Activated B cell treated with CpG ODN at 0.5 μM for 24 hours (primary cell): ENCODE measurements around the gene SHLD1. TPM values are rescaled to one million over a fixed set of nuclear protein-coding genes. Genes with fewer than 3 reads are reported as not detected.
A peak's percentile ranks its signal among the peaks of the same experiment; 100 is the strongest.

Source experiments
- ATAC-seq: fragments of 200-7000 bp; cut with Tn5 transposase; one replicate; pipeline ENCODE4 v1.10.0; 2021; ENCODE audit warnings: low read depth, mild to moderate bottlenecking, moderate library complexity
- CTCF ChIA-PET: fragments of 350-600 bp; sonication (Branson Sonifier 250); formaldehyde crosslinking; loops from one replicate; lab custom pipeline; 2021; ENCODE audit warnings: antibody characterized with exemption; lab: Charles Lee
- POLR2A ChIA-PET: fragments of 350-600 bp; sonication (Branson Sonifier 250); formaldehyde crosslinking; loops from one replicate; lab custom pipeline; 2021; ENCODE audit warnings: antibody characterized with exemption; lab: Charles Lee
- DNase-seq: peaks from one replicate; pipeline ENCODE4 v3.0.0; 2022
- H3K27ac Mint-ChIP-seq: one replicate; pipeline ENCODE4 v1.8.0; 2020; ENCODE audit warnings: mixed read lengths
- H3K27me3 Mint-ChIP-seq: one replicate; pipeline ENCODE4 v1.8.0; 2021; ENCODE audit warnings: mixed read lengths
- H3K36me3 Mint-ChIP-seq: one replicate; pipeline ENCODE4 v1.8.0; 2021; ENCODE audit warnings: low read depth, mixed read lengths
- H3K4me1 Mint-ChIP-seq: one replicate; pipeline ENCODE4 v1.8.0; 2021; ENCODE audit warnings: mixed read lengths
- H3K4me3 Mint-ChIP-seq: one replicate; pipeline ENCODE4 v1.8.0; 2020; ENCODE audit warnings: mild to moderate bottlenecking, mixed read lengths
- H3K9me3 Mint-ChIP-seq: one replicate; pipeline ENCODE4 v1.8.0; 2020; ENCODE audit warnings: mixed read lengths
- CTCF ChIP-seq: fragments of 200-600 bp; IDR thresholded peaks from one replicate; pipeline ENCODE4 v1.8.0; 2022; ENCODE audit warnings: antibody characterized with exemption, mild to moderate bottlenecking
- intact Hi-C: fragments of 100-400 bp; cut with micrococcal nuclease; formaldehyde crosslinking; loops from one replicate; pipeline ENCODE4 v1.15.1; 2024
- total RNA-seq: library from RNA; stranded (reverse); gene quantifications from 2 replicates; pipeline ENCODE4 v1.2.3, GENCODE V29; 2022

Gene SHLD1
- total RNA-seq, 1 donor from 2014 or later: 15.0 TPM

GRCh38 chr20:5821627-5822215 lies 71.5 kb downstream of the SHLD1 start:
- intact Hi-C loops: no loop called here
- peaks cover 15% of the 10 kb centered on the region for H3K36me3 Mint-ChIP-seq
- ChIA-PET CTCF (interaction anchor here (1.7 kb wide), 1 partner anchor 292 kb away, joined by 4 read pairs; no protein-coding TSS in a partner anchor), POLR2A (interaction anchor here (1.0 kb wide), 1 partner anchor 24 kb away, joined by 3 read pairs; no protein-coding TSS in a partner anchor)
- H3K4me3 Mint-ChIP-seq: no peak overlapping the region
- TF ChIP-seq CTCF: no peak
- H3K9me3 Mint-ChIP-seq: no peaks in the 10 kb centered on the region
- H3K4me1 Mint-ChIP-seq: peaks cover 31% of the 10 kb centered on the region
- no peaks in the 10 kb centered on the region for H3K27me3 Mint-ChIP-seq
- DNase-seq (no peak), ATAC-seq (no peak)
- peak overlapping the region; percentile 35 for H3K27ac Mint-ChIP-seq

GRCh38 chr20:5822569-5822968 lies 72.4 kb downstream of the SHLD1 start:
- H3K27me3 Mint-ChIP-seq: no peaks in the 10 kb centered on the region
- ChIA-PET CTCF (no interaction called here), POLR2A (no interaction called here)
- no peak for TF ChIP-seq CTCF
- no peak overlapping the region for H3K4me3 Mint-ChIP-seq
- peak overlapping the region; percentile 38 for H3K27ac Mint-ChIP-seq
- peaks cover 15% of the 10 kb centered on the region for H3K36me3 Mint-ChIP-seq
- H3K9me3 Mint-ChIP-seq: no peaks in the 10 kb centered on the region
- no peak for DNase-seq
- intact Hi-C loops: no loop called here
- ATAC-seq: peak; percentile 72
- H3K4me1 Mint-ChIP-seq: peaks cover 30% of the 10 kb centered on the region

- no peak for DNase-seq
- intact Hi-C loops: no loop called here
- Mint-ChIP-seq H3K27me3 (no peaks in the 10 kb centered on the region), H3K9me3 (no peaks in the 10 kb centered on the region), H3K4me3 (no peak overlapping the region), H3K36me3 (peaks cover 15% of the 10 kb centered on the region), H3K4me1 (peaks cover 17% of the 10 kb centered on the region), H3K27ac (no peak overlapping the region)
- no peak for ATAC-seq
- POLR2A ChIA-PET: interaction anchor here (1.4 kb wide), 1 partner anchor 27 kb away, joined by 6 read pairs; no protein-coding TSS in a partner anchor
- CTCF ChIA-PET: no interaction called here
- TF ChIP-seq CTCF: no peak
Measured at GRCh38 chr20:5825130-5825719, 75.0 kb downstream of the SHLD1 start.

GRCh38 chr20:5827098-5827853 lies 77.1 kb downstream of the SHLD1 start:
- ATAC-seq (no peak), DNase-seq (no peak)
- no peak for TF ChIP-seq CTCF
- ChIA-PET POLR2A (interaction anchor here (0.7 kb wide), 2 partner anchors 12 to 214 kb away, joined by 5 to 14 read pairs; no protein-coding TSS in a partner anchor), CTCF (no interaction called here)
- no peaks in the 10 kb centered on the region for H3K27me3 Mint-ChIP-seq
- H3K27ac Mint-ChIP-seq: no peak overlapping the region
- H3K9me3 Mint-ChIP-seq: no peaks in the 10 kb centered on the region
- peaks cover 14% of the 10 kb centered on the region for H3K36me3 Mint-ChIP-seq
- peaks cover 17% of the 10 kb centered on the region for H3K4me1 Mint-ChIP-seq
- intact Hi-C loops: no loop called here
- H3K4me3 Mint-ChIP-seq: no peak overlapping the region

- CTCF ChIA-PET: no interaction called here
- H3K27ac Mint-ChIP-seq: no peak overlapping the region
Measured at GRCh38 chr20:5827861-5828260, 77.7 kb downstream of the SHLD1 start.

More at GRCh38 chr20:5827861-5828260, 77.7 kb downstream of the SHLD1 start:
- Mint-ChIP-seq H3K36me3 (peaks cover 15% of the 10 kb centered on the region), H3K27me3 (no peaks in the 10 kb centered on the region), H3K4me3 (no peak overlapping the region), H3K9me3 (no peaks in the 10 kb centered on the region), H3K4me1 (peaks cover 11% of the 10 kb centered on the region)
- POLR2A ChIA-PET: no interaction called here
- intact Hi-C loops: no loop called here
- no peak for TF ChIP-seq CTCF
- DNase-seq (no peak), ATAC-seq (no peak)
